GM23338 (cell line): Measurements from ENCODE around the gene S100A7A.

Experiments used
- CREB1 ChIP-seq: fragments of 250-450 bp; sonication (Bioruptor Pico); IDR thresholded peaks from 2 replicates; pipeline ENCODE4 v1.5.0; 2020; ENCODE audit warnings: low read depth, mild to moderate bottlenecking, moderate library complexity
- EZH2 ChIP-seq: fragments of 200-600 bp; sonication (generic); IDR thresholded peaks from one replicate; pipeline ENCODE4 v1.8.0; 2017; ENCODE audit warnings: antibody characterized with exemption, mild to moderate bottlenecking, low read depth; ENCODE audit not compliant: unreplicated experiment
- EZH2phosphoT487 ChIP-seq: fragments of 200-600 bp; sonication (generic); IDR thresholded peaks from one replicate; pipeline ENCODE4 v1.8.1; 2018; ENCODE audit warnings: antibody characterized with exemption; ENCODE audit not compliant: unreplicated experiment
- JUNB ChIP-seq: IDR thresholded peaks from one replicate; pipeline ENCODE4 v1.6.1; 2016; ENCODE audit warnings: antibody characterized with exemption; ENCODE audit not compliant: unreplicated experiment
- POLR2AphosphoS5 ChIP-seq: IDR thresholded peaks from 2 replicates; pipeline ENCODE4 v1.6.1; 2016; ENCODE audit warnings: antibody characterized with exemption, low read depth
- TF ChIP-seq, protein P1 (sequence below), 2 experiments: fragments of 200-600 bp in 1 of 2; sonication (generic) in 1 of 2; conservative IDR thresholded peaks; 2 replicates each; pipeline versions ENCODE4 v1.5.1 to v1.6.1; 2016 to 2017; ENCODE audit warnings: antibody characterized with exemption in 2 of 2, low read depth in 2 of 2, mild to moderate bottlenecking in 2 of 2, moderate library complexity in 1 of 2
- TF ChIP-seq, protein P2 (sequence below): fragments of 250-450 bp; sonication (Bioruptor Pico); IDR thresholded peaks from 2 replicates; pipeline ENCODE4 v1.5.0; 2020; ENCODE audit warnings: mild to moderate bottlenecking, moderate library complexity

DNA sequence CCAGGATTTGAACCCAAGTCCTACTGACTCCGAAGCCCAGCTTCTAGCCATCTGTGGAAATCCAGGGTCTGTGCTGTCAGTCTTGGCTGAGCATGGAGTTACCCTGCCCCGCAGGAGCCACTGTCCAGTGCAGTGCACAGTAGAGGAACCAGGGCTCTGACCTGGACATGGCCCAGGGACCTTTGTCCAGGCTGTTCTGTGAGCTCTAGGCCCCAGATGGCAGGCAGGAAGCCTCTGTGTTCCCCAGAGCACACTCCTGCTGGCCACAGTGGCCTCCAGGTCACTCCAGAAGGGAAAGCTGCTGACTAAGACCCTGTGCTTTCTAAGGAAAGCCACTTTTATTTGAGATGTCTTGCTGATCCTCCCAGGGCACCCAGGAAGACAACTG, 13.8 kb downstream of the S100A7A start:
- TF ChIP-seq, protein P1, sequence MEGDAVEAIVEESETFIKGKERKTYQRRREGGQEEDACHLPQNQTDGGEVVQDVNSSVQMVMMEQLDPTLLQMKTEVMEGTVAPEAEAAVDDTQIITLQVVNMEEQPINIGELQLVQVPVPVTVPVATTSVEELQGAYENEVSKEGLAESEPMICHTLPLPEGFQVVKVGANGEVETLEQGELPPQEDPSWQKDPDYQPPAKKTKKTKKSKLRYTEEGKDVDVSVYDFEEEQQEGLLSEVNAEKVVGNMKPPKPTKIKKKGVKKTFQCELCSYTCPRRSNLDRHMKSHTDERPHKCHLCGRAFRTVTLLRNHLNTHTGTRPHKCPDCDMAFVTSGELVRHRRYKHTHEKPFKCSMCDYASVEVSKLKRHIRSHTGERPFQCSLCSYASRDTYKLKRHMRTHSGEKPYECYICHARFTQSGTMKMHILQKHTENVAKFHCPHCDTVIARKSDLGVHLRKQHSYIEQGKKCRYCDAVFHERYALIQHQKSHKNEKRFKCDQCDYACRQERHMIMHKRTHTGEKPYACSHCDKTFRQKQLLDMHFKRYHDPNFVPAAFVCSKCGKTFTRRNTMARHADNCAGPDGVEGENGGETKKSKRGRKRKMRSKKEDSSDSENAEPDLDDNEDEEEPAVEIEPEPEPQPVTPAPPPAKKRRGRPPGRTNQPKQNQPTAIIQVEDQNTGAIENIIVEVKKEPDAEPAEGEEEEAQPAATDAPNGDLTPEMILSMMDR (conservative IDR thresholded peaks at IDR 0.05; ENCODE audit: low read depth in 2 of 2): no peak
- TF ChIP-seq POLR2AphosphoS5 (no peak), JUNB (no peak), EZH2 (no peak), CREB1 (CRISPR knock-in tag) (no peak), EZH2phosphoT487 (no peak)
- TF ChIP-seq, protein P2, sequence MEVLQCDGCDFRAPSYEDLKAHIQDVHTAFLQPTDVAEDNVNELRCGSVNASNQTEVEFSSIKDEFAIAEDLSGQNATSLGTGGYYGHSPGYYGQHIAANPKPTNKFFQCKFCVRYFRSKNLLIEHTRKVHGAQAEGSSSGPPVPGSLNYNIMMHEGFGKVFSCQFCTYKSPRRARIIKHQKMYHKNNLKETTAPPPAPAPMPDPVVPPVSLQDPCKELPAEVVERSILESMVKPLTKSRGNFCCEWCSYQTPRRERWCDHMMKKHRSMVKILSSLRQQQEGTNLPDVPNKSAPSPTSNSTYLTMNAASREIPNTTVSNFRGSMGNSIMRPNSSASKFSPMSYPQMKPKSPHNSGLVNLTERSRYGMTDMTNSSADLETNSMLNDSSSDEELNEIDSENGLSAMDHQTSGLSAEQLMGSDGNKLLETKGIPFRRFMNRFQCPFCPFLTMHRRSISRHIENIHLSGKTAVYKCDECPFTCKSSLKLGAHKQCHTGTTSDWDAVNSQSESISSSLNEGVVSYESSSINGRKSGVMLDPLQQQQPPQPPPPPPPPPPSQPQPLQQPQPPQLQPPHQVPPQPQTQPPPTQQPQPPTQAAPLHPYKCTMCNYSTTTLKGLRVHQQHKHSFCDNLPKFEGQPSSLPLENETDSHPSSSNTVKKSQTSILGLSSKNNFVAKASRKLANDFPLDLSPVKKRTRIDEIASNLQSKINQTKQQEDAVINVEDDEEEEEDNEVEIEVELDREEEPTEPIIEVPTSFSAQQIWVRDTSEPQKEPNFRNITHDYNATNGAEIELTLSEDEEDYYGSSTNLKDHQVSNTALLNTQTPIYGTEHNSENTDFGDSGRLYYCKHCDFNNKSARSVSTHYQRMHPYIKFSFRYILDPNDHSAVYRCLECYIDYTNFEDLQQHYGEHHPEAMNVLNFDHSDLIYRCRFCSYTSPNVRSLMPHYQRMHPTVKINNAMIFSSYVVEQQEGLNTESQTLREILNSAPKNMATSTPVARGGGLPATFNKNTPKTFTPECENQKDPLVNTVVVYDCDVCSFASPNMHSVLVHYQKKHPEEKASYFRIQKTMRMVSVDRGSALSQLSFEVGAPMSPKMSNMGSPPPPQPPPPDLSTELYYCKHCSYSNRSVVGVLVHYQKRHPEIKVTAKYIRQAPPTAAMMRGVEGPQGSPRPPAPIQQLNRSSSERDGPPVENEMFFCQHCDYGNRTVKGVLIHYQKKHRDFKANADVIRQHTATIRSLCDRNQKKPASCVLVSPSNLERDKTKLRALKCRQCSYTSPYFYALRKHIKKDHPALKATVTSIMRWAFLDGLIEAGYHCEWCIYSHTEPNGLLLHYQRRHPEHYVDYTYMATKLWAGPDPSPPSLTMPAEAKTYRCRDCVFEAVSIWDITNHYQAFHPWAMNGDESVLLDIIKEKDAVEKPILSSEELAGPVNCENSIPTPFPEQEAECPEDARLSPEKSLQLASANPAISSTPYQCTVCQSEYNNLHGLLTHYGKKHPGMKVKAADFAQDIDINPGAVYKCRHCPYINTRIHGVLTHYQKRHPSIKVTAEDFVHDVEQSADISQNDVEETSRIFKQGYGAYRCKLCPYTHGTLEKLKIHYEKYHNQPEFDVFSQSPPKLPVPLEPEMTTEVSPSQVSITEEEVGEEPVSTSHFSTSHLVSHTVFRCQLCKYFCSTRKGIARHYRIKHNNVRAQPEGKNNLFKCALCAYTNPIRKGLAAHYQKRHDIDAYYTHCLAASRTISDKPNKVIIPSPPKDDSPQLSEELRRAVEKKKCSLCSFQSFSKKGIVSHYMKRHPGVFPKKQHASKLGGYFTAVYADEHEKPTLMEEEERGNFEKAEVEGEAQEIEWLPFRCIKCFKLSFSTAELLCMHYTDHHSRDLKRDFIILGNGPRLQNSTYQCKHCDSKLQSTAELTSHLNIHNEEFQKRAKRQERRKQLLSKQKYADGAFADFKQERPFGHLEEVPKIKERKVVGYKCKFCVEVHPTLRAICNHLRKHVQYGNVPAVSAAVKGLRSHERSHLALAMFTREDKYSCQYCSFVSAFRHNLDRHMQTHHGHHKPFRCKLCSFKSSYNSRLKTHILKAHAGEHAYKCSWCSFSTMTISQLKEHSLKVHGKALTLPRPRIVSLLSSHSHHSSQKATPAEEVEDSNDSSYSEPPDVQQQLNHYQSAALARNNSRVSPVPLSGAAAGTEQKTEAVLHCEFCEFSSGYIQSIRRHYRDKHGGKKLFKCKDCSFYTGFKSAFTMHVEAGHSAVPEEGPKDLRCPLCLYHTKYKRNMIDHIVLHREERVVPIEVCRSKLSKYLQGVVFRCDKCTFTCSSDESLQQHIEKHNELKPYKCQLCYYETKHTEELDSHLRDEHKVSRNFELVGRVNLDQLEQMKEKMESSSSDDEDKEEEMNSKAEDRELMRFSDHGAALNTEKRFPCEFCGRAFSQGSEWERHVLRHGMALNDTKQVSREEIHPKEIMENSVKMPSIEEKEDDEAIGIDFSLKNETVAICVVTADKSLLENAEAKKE (CRISPR knock-in tag): no peak
